BLaER1 (cell line): Measurements from ENCODE around the gene PRKCH.
A peak's percentile ranks its signal among the peaks of the same experiment; 100 is the strongest.

ENCODE experiments used
- H3K27ac ChIP-seq: shearing (Covaris generic); formaldehyde crosslinking; 2 replicates; pipeline ENCODE4 v1.8.1; 2022
- H3K27me3 ChIP-seq: shearing (Covaris generic); formaldehyde crosslinking; 2 replicates; pipeline ENCODE4 v1.8.1; 2022
- H3K36me3 ChIP-seq: shearing (Covaris generic); formaldehyde crosslinking; 2 replicates; pipeline ENCODE4 v1.8.1; 2022
- H3K4me1 ChIP-seq: shearing (Covaris generic); formaldehyde crosslinking; 2 replicates; pipeline ENCODE4 v1.8.1; 2022
- H3K4me2 ChIP-seq: shearing (Covaris generic); formaldehyde crosslinking; 2 replicates; pipeline ENCODE4 v1.8.1; 2022
- H3K4me3 ChIP-seq: shearing (Covaris generic); formaldehyde crosslinking; 2 replicates; pipeline ENCODE4 v1.8.1; 2022
- H3K9ac ChIP-seq: shearing (Covaris generic); formaldehyde crosslinking; 2 replicates; pipeline ENCODE4 v1.8.1; 2022
- H3K9me3 ChIP-seq: shearing (Covaris generic); formaldehyde crosslinking; 2 replicates; pipeline ENCODE4 v1.8.1; 2022
- H4K20me1 ChIP-seq: shearing (Covaris generic); formaldehyde crosslinking; 2 replicates; pipeline ENCODE4 v1.8.1; 2022
- Cebpa-rat ChIP-seq: shearing (Covaris generic); IDR thresholded peaks from 2 replicates; pipeline ENCODE4 v1.8.1; 2022

The PRKCH gene

DNA sequence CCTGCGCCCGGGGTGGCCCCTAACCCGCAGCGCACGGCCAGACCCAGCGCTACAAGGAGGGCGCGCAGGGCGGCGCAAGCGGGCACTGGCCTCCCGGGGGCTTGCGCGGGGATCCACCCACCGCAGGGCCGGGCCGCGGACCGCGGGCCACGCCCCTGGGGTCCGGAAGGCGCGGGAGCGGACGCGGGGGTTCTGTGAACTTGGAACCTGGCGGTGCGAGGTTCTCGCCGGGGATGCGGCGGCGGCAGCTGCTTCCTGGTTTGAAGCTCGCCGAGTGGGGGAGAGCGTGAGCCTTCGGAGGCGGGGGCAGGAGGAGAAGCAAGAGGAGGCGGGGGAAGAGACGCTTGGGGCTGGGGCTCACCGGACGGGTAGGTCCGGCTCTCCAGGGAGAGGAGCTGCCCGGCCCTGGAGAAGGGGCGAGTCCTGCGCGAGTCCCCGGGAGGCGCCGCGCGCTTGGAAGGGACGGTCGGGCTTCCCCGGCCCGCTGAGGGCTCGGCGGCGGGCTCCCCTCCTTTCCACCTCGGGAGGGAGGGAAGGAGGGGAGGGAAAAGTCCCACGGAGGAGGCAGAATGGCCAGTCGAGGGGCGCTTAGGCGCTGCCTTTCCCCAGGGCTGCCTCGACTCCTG is at the start of gene PRKCH:
Gene PRKCH (plus strand): TSS at position 195 of the 626 bp plus-strand sequence. CDS start 523 bp downstream, outside the sequence.
- 0 out of 2 replicates have a peak, but pooled peaks cover 4% of the 10 kb centered on the region for H4K20me1 ChIP-seq
- peaks cover 37% of the 10 kb centered on the region for H3K4me1 ChIP-seq
- H3K27ac ChIP-seq: peak within 1 kb of the TSS; percentile 90
- H3K36me3 ChIP-seq: peaks cover 12% of the 10 kb centered on the region; the same call in 1 of the 2 replicates
- no peak for TF ChIP-seq Cebpa-rat
- H3K9ac ChIP-seq: peak within 1 kb of the TSS; percentile 91
- H3K9me3 ChIP-seq: peaks cover 14% of the 10 kb centered on the region; the same call in 1 of the 2 replicates
- no peaks in the 10 kb centered on the region for H3K27me3 ChIP-seq
- peak within 1 kb of the TSS; percentile 90 for H3K4me3 ChIP-seq
- H3K4me2 ChIP-seq: peak within 1 kb of the TSS; percentile 96

GRCh38 chr14:61277232-61277631 is 44.1 kb upstream of the PRKCH start:
- no peak overlapping the region for H3K4me3 ChIP-seq
- no peak for TF ChIP-seq Cebpa-rat
- no peaks in the 10 kb centered on the region for H3K27me3 ChIP-seq
- peaks cover 24% of the 10 kb centered on the region for H3K9me3 ChIP-seq
- H3K4me1 ChIP-seq: no peaks in the 10 kb centered on the region
- no peak overlapping the region for H3K9ac ChIP-seq
- no peak overlapping the region for H3K4me2 ChIP-seq
- no peaks in the 10 kb centered on the region for H3K36me3 ChIP-seq
- no peak overlapping the region for H3K27ac ChIP-seq
- no peaks in the 10 kb centered on the region for H4K20me1 ChIP-seq

GRCh38 chr14:61277784-61278183 is 43.6 kb upstream of the PRKCH start:
- H3K9ac ChIP-seq: no peak overlapping the region
- no peak overlapping the region for H3K4me3 ChIP-seq
- H3K4me2 ChIP-seq: no peak overlapping the region
- peaks cover 24% of the 10 kb centered on the region for H3K9me3 ChIP-seq
- H4K20me1 ChIP-seq: no peaks in the 10 kb centered on the region
- H3K27me3 ChIP-seq: no peaks in the 10 kb centered on the region
- no peaks in the 10 kb centered on the region for H3K36me3 ChIP-seq
- TF ChIP-seq Cebpa-rat: no peak
- H3K4me1 ChIP-seq: no peaks in the 10 kb centered on the region
- H3K27ac ChIP-seq: no peak overlapping the region

DNA sequence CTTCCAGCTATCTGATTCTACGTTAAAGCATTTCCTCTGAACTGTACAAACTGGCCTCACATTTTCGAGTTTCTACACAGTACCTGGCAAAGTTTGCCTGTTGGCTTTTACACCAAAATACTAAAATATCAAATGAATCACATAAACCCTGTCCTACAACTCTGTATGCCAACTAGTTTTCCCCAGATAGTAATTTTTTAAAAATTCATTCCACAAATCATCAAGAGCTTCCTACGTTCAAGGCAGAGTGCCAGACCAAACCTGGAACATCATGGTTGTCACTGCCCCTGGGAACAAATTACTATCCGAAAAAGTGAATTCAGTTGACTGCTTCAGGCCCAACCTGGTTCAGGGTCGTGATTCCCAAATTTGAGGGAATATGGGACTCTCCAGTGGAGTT is 42.3 kb upstream of the PRKCH start:
- Histone ChIP-seq H3K4me1 (no peaks in the 10 kb centered on the region), H3K36me3 (no peaks in the 10 kb centered on the region), H3K4me2 (no peak overlapping the region), H3K27me3 (no peaks in the 10 kb centered on the region), H3K4me3 (no peak overlapping the region), H3K9me3 (peaks cover 24% of the 10 kb centered on the region), H4K20me1 (no peaks in the 10 kb centered on the region), H3K9ac (no peak overlapping the region), H3K27ac (no peak overlapping the region)
- no peak for TF ChIP-seq Cebpa-rat

DNA sequence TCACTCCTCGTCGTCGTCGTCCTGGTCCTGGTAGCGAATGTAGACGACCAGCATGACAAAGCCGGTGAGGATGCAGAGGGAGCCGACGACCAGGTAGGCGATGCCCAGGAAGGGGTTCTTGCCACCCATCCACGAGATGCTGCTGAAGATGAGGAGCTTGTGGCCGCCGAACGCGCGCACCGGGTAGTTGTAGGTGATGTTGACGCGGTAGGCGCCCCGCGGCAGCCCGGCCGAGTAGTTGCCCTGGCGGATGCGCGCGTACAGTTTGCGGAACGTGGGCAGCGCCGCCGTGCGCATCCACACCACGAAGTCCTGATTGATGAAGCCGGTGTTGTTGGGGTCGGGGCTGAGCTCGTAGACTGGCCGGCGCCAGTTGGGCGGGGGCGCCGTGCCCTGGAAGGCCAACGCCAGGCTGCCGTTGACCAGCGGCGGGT is 41.3 kb upstream of the PRKCH start:
- no peaks in the 10 kb centered on the region for H4K20me1 ChIP-seq
- H3K9ac ChIP-seq: no peak overlapping the region
- no peak overlapping the region for H3K4me3 ChIP-seq
- no peak overlapping the region for H3K27ac ChIP-seq
- H3K36me3 ChIP-seq: no peaks in the 10 kb centered on the region
- H3K4me2 ChIP-seq: no peak overlapping the region
- H3K9me3 ChIP-seq: peaks cover 24% of the 10 kb centered on the region
- no peaks in the 10 kb centered on the region for H3K4me1 ChIP-seq
- no peak for TF ChIP-seq Cebpa-rat
- no peaks in the 10 kb centered on the region for H3K27me3 ChIP-seq

DNA sequence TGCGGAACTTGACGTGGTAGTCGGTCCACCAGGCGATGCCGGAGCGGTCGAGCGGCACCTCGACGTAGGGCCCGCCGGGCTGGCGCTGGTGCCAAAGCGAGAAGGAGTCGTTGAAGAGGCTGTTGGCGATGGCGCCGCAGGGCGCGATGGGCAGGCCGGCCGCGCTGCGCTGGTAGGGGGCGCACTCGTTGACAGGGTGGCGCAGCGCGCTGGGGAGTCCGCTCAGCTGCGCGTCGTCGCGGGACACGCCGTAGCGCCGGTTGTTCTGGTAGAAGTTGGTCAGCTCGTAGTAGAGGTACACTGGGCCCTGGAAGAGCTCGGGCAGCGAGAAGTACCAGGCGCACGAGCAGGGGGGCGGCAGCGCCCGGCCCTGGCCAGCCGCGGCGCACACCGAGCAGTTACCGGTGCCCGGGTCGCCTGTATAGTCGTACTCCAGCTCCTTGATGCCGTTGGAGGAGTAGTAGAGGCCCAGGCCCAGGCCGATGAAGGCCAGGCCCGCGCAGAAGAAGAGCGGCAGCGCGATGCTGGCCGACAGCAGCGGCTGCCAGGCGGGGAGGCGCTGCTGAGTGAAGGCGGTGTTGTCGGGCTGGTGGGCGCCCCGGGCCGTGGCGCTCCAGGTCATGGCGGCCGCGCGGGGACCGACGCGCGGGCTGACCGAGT is 40.7 kb upstream of the PRKCH start:
- Histone ChIP-seq H3K27me3 (no peaks in the 10 kb centered on the region), H3K4me2 (no peak overlapping the region), H3K9me3 (peaks cover 24% of the 10 kb centered on the region), H3K27ac (no peak overlapping the region), H3K4me1 (no peaks in the 10 kb centered on the region), H3K9ac (no peak overlapping the region), H3K36me3 (no peaks in the 10 kb centered on the region), H3K4me3 (peak overlapping the region; percentile 18; the same call in 1 of the 2 replicates), H4K20me1 (no peaks in the 10 kb centered on the region)
- no peak for TF ChIP-seq Cebpa-rat

DNA sequence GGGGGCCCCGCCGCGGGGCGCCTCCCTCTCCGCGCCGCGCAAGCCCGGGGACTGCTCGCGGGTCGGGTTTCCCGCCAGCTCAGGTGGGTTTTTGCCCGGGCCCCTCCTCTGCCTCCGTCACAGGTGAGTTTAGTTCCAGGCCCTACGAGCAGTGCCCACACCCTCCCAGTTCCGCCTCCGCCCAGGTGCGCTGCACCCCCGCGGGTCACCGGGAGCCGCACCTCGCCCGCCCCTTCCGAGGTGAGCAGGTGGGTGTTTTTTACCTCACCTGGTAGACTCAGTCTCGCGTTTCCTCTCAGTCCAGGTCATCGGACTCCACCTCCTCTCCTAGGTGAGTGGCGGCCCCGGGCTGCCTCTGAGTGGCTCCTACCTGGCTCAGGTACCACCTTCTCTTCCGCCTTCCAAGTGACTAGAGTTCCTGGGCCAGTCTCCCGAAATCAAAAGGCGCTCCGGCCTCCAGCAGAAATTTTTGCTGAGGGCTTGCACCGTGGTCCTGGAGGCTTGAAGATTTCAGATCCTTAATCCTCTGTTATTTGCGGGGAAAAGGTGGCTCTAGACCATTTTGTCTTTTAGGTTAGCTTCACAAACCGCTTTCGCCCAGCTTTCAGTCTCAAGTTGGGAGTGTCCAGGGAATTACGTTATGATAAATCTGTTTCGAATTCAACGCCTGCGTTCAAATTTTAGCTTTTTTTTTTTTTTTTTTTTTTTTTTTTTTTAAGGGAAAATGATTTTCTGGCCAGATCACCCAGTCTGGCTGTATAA is 40.0 kb upstream of the PRKCH start, which contains the start of gene TMEM30B:
Gene TMEM30B (minus strand): TSS at position 153 of the 762 bp plus-strand sequence. CDS start 191 bp downstream, outside the sequence.
- H3K4me3 ChIP-seq: peak within 1 kb of the TSS; percentile 18; the same call in 1 of the 2 replicates
- no peak within 1 kb of the TSS for H3K9ac ChIP-seq
- no peak within 1 kb of the TSS for H3K4me2 ChIP-seq
- no peak for TF ChIP-seq Cebpa-rat
- no peaks in the 10 kb centered on the region for H3K36me3 ChIP-seq
- no peaks in the 10 kb centered on the region for H3K27me3 ChIP-seq
- H4K20me1 ChIP-seq: no peaks in the 10 kb centered on the region
- H3K9me3 ChIP-seq: peaks cover 24% of the 10 kb centered on the region
- no peak within 1 kb of the TSS for H3K27ac ChIP-seq
- no peaks in the 10 kb centered on the region for H3K4me1 ChIP-seq

DNA sequence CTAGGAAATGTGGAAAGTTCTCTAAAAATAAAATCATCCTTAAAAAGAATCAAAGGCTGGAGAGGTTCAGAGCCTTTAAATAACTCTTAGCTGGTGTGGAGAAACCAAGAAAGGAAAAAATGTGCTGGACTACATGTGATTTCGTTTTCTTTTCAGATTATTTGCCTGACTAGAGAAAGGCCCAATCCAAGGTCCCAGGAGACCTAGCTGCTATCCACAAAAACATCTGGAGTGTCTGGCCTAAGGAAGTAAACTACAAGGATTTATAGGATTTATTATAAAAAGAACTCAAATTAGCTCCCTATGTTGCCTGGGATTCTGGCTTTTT is 39.5 kb upstream of the PRKCH start:
- Histone ChIP-seq H3K27ac (no peak overlapping the region), H3K9me3 (peaks cover 24% of the 10 kb centered on the region), H3K36me3 (no peaks in the 10 kb centered on the region), H3K4me2 (no peak overlapping the region), H3K27me3 (no peaks in the 10 kb centered on the region), H3K9ac (no peak overlapping the region), H3K4me3 (no peak overlapping the region), H4K20me1 (no peaks in the 10 kb centered on the region), H3K4me1 (no peaks in the 10 kb centered on the region)
- TF ChIP-seq Cebpa-rat: no peak

- no peak overlapping the region for H3K27ac ChIP-seq
- no peaks in the 10 kb centered on the region for H3K36me3 ChIP-seq
- H4K20me1 ChIP-seq: no peaks in the 10 kb centered on the region
- no peak overlapping the region for H3K4me2 ChIP-seq
- H3K4me1 ChIP-seq: no peaks in the 10 kb centered on the region
- H3K4me3 ChIP-seq: no peak overlapping the region
- no peak overlapping the region for H3K9ac ChIP-seq
- no peak for TF ChIP-seq Cebpa-rat
- no peaks in the 10 kb centered on the region for H3K27me3 ChIP-seq
- peaks cover 24% of the 10 kb centered on the region for H3K9me3 ChIP-seq
Observed at GRCh38 chr14:61282746-61283145, 38.6 kb upstream of the PRKCH start.

GRCh38 chr14:61284001-61284400 is 37.4 kb upstream of the PRKCH start:
- no peaks in the 10 kb centered on the region for H3K4me1 ChIP-seq

More at GRCh38 chr14:61284001-61284400, 37.4 kb upstream of the PRKCH start:
- no peak overlapping the region for H3K4me2 ChIP-seq
- no peaks in the 10 kb centered on the region for H4K20me1 ChIP-seq
- H3K4me3 ChIP-seq: no peak overlapping the region
- H3K9me3 ChIP-seq: peaks cover 24% of the 10 kb centered on the region
- H3K9ac ChIP-seq: no peak overlapping the region
- H3K36me3 ChIP-seq: no peaks in the 10 kb centered on the region
- H3K27me3 ChIP-seq: no peaks in the 10 kb centered on the region
- no peak overlapping the region for H3K27ac ChIP-seq
- no peak for TF ChIP-seq Cebpa-rat
